Measurements from ENCODE around the gene BMPR2.
"Not testable (repeated sequence)": the region's sequence is repeated elsewhere in the genome, so short reads cannot be mapped to it uniquely, and the experiment has no call there.

BMPR2 gene

DNA sequence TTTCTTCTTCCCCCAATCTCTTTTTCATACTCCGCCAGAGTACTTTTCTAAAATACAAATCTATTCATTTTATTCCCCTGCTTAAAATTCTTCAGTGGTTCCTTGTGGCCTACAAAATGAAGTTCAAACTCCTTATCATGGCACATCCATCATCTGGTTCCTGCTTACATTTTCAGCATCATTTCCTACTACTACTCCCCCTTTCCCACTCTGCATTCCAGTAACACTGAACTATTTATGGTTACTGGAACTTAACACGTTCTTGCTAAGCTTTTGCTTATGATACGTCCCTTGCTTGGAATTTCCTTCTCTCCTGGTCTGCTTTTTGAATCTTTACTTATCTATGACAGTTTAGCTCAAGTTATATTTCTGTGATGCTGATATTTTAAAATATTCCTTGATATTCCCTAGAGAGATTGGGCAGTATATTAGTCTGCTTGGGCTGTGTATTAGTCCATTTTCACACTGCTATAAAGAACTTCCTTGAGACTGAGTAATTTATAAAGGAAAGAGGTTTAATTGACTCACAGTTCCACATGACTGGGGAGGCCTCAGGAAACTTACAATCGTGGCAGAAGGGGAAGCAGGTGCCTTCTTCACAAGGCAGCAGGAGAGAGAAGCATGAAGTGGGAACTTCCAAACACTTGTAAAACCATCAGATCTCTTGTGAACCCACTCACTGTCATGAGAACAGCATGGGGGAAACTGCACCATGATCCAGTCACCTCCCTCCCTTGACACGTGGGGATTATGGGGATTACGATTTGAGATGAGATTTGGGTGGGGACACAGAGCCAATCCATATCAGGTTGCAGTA, 53.2 kb downstream of the BMPR2 start:
- H3K4me3 ChIP-seq (ENCODE audit: low read depth, low read length), result no peak overlapping the region
- no peak for DNase-seq (ENCODE audit: low read depth)
- TF ChIP-seq, protein P1, sequence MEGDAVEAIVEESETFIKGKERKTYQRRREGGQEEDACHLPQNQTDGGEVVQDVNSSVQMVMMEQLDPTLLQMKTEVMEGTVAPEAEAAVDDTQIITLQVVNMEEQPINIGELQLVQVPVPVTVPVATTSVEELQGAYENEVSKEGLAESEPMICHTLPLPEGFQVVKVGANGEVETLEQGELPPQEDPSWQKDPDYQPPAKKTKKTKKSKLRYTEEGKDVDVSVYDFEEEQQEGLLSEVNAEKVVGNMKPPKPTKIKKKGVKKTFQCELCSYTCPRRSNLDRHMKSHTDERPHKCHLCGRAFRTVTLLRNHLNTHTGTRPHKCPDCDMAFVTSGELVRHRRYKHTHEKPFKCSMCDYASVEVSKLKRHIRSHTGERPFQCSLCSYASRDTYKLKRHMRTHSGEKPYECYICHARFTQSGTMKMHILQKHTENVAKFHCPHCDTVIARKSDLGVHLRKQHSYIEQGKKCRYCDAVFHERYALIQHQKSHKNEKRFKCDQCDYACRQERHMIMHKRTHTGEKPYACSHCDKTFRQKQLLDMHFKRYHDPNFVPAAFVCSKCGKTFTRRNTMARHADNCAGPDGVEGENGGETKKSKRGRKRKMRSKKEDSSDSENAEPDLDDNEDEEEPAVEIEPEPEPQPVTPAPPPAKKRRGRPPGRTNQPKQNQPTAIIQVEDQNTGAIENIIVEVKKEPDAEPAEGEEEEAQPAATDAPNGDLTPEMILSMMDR (IDR thresholded peaks at IDR 0.05; ENCODE audit: control insufficient read depth, extremely low read depth, insufficient read depth), result no peak

DNA sequence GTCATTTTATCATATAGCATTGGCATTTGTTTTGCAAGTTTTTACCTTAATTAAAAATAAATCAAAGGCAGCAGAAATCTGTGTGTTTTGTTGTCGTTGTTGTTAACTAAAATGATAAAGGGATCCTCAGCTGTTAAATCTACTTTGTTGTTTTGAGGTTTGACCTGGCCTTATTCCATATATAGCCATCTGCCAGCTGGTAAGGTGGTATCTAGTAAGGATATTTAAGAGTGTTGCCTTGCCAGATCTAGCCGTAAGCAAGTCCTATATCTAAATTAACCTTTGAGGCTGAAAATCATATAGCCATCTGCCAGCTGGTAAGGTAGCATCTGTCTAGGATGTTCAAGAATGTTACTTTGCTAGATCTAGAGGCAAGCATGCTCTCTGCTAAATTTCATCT, 56.6 kb downstream of the BMPR2 start:
- DNase-seq (ENCODE audit: low read depth), result no peak
- TF ChIP-seq, protein P1 (IDR thresholded peaks at IDR 0.05; ENCODE audit: control insufficient read depth, extremely low read depth, insufficient read depth), result no peak
- H3K4me3 ChIP-seq (ENCODE audit: low read depth, low read length), result no peak overlapping the region

GRCh38 chr2:202434472-202434871, 58.3 kb downstream of the BMPR2 start:
- no peak overlapping the region for H3K4me3 ChIP-seq (ENCODE audit: low read depth, low read length)
- TF ChIP-seq, protein P1 (IDR thresholded peaks at IDR 0.05; ENCODE audit: control insufficient read depth, extremely low read depth, insufficient read depth), result no peak
- no peak for DNase-seq (ENCODE audit: low read depth)

GRCh38 chr2:202436626-202437025, 60.5 kb downstream of the BMPR2 start:
- no peak for DNase-seq (ENCODE audit: low read depth)
- no peak overlapping the region for H3K4me3 ChIP-seq (ENCODE audit: low read depth, low read length)
- TF ChIP-seq, protein P1 (IDR thresholded peaks at IDR 0.05; ENCODE audit: control insufficient read depth, extremely low read depth, insufficient read depth), result no peak

DNA sequence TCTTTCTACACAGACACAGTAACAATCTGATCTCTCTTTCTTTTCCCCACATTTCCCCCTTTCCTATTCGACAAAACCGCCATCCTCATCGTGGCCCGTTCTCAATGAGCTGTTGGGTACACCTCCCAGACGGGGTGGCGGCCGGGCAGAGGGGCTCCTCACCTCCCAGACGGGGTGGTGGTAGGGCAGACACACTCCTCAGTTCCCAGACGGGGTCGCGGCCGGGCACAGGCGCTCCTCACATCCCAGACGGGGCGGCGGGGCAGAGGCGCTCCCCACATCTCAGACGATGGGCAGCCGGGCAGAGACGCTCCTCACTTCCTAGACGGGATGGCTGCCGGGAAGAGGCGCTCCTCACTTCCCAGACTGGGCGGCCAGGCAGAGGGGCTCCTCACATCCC, 64.0 kb downstream of the BMPR2 start:
- not testable (repeated sequence) for DNase-seq (ENCODE audit: low read depth); H3K4me3 ChIP-seq (ENCODE audit: low read depth, low read length)

- no peak overlapping the region for H3K4me3 ChIP-seq (ENCODE audit: low read depth, low read length)
- DNase-seq (ENCODE audit: low read depth), result no peak
- TF ChIP-seq, protein P1 (IDR thresholded peaks at IDR 0.05; ENCODE audit: control insufficient read depth, extremely low read depth, insufficient read depth), result no peak
These were observed 66.8 kb downstream of the BMPR2 start for GRCh38 chr2:202442882-202443281.

DNA sequence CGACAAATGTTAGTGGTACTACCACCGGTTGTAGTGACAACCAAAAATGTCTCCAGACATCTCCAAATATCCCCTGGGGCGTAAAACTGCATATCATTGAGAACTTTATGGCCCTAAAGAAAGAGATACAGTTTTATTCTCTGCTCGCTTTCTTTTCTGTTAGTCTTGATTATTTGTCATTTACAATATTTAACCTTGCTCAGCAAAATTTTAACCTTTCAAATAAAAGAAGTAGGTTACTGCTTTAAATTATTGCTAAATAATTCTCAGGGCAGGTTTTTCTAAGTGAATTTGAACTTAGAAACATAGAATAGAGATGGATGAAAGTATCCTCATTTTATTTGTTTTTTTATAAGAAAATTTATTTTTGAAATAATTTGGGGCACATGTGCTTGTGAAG, 67.9 kb downstream of the BMPR2 start:
- H3K4me3 ChIP-seq (ENCODE audit: low read depth, low read length), result no peak overlapping the region
- no peak for DNase-seq (ENCODE audit: low read depth)
- TF ChIP-seq, protein P1 (IDR thresholded peaks at IDR 0.05; ENCODE audit: control insufficient read depth, extremely low read depth, insufficient read depth), result no peak
